Fibroblast of the aortic adventitia (primary cell): Measurements from ENCODE around the gene CORO2B. TPM values are rescaled to one million over a fixed set of nuclear protein-coding genes. Genes with fewer than 3 reads are reported as not detected.
"Not testable (repeated sequence)": the region's sequence is repeated elsewhere in the genome, so short reads cannot be mapped to it uniquely, and the experiment has no call there.

Experiments
- DNase-seq: peaks from one replicate; pipeline ENCODE4 v3.0.0-alpha.2; 2010; ENCODE audit warnings: low read depth
- H3K4me3 ChIP-seq: 2 replicates; pipeline ENCODE4 v1.5.1; 2011; ENCODE audit warnings: low read depth, mild to moderate bottlenecking, control low read depth, low read length, moderate library complexity
- total RNA-seq: library from RNA; depleted of rRNA; stranded (reverse); fragments of >200 nt; gene quantifications from 2 replicates; pipeline ENCODE4 v1.2.3, GENCODE V29; 2012; ENCODE audit warnings: low replicate concordance
- TF ChIP-seq, protein P1 (sequence below): IDR thresholded peaks from 2 replicates; pipeline ENCODE4 v1.5.1; 2011; ENCODE audit warnings: mild to moderate bottlenecking, low read length, control low read depth, inconsistent platforms; ENCODE audit not compliant: insufficient read depth

Gene CORO2B
- total RNA-seq, 1 donor: 23.3 TPM

DNA sequence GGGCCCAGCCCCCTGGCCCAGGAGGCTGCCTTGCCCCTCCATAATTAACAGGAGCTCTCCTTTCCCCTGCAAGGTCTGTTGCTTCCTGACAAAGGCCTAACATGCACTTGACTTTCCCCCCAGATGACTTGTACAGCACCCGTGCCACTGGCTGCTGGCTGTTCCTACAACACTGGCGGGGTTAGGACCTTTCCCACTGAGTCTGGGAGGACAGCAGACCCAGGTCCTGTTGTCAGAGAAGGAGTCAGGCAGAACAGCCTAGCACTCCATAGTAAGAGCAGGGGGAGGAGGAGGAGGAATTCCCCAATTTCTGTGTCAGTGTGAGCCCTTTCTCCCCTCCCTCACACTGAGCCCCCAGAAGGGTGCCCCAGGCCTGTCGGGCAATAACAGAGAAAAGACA lies 99.2 kb downstream of the CORO2B start:
- DNase-seq: no peak
- TF ChIP-seq, protein P1, sequence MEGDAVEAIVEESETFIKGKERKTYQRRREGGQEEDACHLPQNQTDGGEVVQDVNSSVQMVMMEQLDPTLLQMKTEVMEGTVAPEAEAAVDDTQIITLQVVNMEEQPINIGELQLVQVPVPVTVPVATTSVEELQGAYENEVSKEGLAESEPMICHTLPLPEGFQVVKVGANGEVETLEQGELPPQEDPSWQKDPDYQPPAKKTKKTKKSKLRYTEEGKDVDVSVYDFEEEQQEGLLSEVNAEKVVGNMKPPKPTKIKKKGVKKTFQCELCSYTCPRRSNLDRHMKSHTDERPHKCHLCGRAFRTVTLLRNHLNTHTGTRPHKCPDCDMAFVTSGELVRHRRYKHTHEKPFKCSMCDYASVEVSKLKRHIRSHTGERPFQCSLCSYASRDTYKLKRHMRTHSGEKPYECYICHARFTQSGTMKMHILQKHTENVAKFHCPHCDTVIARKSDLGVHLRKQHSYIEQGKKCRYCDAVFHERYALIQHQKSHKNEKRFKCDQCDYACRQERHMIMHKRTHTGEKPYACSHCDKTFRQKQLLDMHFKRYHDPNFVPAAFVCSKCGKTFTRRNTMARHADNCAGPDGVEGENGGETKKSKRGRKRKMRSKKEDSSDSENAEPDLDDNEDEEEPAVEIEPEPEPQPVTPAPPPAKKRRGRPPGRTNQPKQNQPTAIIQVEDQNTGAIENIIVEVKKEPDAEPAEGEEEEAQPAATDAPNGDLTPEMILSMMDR: no peak
- H3K4me3 ChIP-seq: no peak overlapping the region

DNA sequence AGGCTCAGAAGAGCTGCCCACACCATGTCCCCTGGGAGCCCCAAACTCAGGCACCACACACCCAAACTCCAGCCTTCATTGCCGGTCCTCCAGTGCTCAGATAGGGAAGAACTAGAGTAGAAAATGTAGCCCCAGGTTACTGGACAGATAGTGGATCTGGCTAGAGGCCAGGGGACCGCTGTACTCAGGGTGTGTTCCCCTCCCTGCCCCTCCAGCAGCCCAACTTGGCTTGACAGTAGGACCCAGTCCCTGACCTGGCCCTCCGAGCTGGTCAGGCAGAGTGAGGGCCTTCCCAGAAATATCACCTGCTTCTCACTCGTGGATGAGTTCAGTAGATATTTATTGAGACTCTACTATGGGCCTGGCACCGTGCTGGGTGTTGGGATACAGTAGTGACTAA lies 100.0 kb downstream of the CORO2B start:
- H3K4me3 ChIP-seq: no peak overlapping the region
- TF ChIP-seq, protein P1: no peak
- no peak for DNase-seq

DNA sequence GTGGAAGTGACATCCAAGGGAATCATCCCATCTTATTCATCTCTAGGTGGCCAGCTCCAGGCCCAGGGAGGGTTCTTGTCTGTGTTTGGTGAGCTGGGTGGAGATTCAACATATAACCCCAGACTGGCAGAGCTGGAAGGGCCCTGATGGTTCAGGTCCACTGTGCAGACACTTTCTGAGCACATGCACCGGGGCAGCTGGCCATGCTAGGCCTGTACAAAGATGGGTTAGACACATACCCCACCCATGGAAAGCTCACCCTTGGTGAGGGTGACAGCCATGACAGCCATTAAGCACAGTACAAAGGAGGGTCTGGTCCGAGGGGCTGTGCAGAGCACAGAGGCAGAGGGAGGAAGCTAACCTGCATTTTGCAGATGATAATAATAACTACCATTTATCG lies 100.4 kb downstream of the CORO2B start:
- H3K4me3 ChIP-seq: no peak overlapping the region
- DNase-seq: no peak
- TF ChIP-seq, protein P1: no peak

DNA sequence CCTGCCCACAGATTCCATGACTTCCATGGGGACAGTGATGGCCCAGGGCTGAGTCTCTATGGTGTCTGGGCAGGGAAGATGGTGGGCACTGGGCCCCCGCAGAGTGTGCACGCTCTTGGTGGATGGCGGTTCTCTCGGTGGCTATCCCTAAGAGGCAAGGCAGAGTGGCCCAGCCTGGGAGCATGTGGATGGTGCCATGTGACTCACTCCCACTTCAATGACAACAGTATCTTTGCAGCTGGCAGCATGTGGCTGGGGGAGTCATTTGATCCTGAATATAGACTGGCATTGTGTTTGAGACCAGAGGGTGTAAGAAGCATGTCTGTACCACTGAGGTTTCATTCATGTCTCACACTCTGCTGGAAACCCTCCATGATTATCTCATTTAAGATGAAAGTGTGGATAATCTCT lies 101.2 kb downstream of the CORO2B start:
- DNase-seq: no peak
- H3K4me3 ChIP-seq: no peak overlapping the region
- TF ChIP-seq, protein P1: no peak

DNA sequence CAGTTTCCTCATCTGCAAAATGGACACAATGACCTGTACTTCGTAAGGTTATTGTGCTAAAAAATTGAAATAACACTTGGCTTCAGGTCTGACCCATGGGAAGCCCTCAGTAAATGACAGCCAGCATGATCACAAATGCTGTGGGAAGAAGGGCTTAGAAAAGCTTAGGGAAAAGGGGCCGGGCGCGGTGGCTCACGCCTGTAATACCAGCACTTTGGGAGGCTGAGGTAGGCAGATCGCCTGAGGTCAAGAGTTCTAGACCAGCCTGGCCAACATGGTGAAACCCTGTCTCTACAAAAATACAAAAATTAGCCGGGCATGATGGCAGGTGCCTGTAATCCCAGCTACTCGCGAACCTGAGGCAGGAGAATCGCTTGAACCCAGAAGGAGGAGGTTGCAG lies 102.0 kb downstream of the CORO2B start:
- not testable (repeated sequence) for H3K4me3 ChIP-seq, DNase-seq

DNA sequence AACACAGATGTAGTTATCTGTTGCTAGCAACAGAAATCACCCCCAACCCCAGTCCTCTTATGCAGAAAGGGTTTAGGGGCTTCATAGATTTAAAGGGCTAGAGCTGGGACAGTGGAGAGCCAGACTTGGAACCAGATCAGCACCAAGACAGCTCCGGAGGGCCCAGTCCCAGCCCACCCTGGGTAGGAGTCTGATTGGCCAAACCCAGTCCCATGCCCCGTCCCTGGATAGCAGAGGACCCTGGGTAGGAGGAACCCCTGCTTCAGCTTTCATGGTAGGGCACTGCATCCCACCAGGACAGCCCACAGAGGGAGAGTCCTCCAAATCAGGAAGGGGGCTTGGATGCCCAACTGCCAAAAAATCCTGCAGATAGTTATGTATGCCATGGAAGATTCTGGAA lies 103.0 kb downstream of the CORO2B start:
- DNase-seq: no peak
- no peak overlapping the region for H3K4me3 ChIP-seq
- TF ChIP-seq, protein P1: no peak

DNA sequence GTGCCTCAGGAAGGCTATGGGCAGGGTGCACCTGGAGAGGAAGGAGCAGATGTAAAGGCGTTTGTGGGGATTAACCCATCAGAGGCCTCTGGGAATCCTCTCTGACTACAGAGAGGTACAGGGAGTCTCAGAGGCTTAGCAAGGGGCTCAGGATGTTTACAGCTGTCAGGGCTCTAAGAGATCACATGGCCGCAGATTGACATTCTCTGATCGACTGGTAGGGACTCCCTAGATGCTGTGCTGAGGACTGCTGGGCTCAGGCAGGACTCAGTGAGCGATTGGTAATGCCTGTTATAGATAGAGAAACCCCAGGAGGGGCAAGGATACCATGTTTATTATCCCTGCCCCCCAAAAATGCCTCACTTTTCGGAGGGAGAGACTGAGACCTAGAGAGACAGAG lies 103.5 kb downstream of the CORO2B start:
- TF ChIP-seq, protein P1: no peak
- DNase-seq: no peak
- H3K4me3 ChIP-seq: no peak overlapping the region

DNA sequence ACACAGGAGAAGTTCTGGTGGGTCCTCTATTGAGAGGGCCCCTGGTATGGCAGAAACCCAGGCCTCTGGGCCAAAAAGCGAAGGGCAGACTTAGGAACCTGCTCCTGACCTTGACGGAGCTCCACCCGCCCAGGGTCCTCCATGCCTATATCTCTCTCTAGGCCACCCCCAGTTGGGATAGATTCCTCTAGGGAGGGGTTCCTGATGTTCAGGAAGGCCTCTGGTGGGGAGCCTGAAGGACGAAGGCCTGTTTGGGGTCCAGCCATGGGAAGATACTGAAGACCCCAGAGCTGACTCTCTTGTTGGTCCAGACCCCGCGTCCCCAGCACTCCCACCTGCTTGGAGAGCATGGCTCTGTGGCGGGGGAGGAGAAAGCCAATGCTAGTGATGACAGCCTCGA lies 104.2 kb downstream of the CORO2B start:
- DNase-seq: no peak
- TF ChIP-seq, protein P1: no peak
- no peak overlapping the region for H3K4me3 ChIP-seq
